SK-N-MC (cell line): ENCODE results near the gene OR52E4.

ENCODE experiments used
- EZH2 ChIP-seq: fragments of 200-600 bp; sonication (generic); IDR thresholded peaks from one replicate; pipeline ENCODE4 v1.6.1; 2017; ENCODE audit warnings: antibody characterized with exemption
- POLR2AphosphoS5 ChIP-seq: IDR thresholded peaks from 2 replicates; pipeline ENCODE4 v1.6.1; 2012; ENCODE audit warnings: mild to moderate bottlenecking, low read depth, low read length, borderline replicate concordance

DNA sequence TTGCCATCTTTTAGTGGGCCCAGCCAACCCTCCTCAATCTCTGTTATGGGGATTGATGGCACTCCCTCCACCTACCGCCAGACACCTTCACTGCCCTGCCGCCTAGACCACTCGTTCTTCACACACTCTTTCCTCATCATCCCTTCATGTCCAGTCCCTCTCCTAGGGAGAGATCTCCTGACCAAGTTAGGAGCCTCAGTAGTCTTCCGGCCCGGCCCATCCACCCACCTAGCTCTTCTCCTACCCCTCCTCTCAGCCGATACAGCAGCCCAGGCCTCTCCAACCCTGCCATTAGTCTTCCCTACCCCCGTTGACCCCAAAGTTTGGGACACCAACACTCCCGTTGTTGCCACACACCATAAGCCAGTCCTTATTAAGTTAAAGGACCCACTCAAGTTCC lies 50.6 kb downstream of the OR52E4 start:
- TF ChIP-seq POLR2AphosphoS5 = no peak
- no peak for TF ChIP-seq EZH2
